Embryonic facial prominence (tissue), 1 donor: ENCODE data around the gene CACNA1F.
A peak's percentile ranks its signal among the peaks of the same experiment; 100 is the strongest.

Experiments used
- DNase-seq: peaks from one replicate; pipeline ENCODE4 v3.0.0-alpha.2; 2016; ENCODE audit errors: extremely low spot score

The CACNA1F gene

DNA sequence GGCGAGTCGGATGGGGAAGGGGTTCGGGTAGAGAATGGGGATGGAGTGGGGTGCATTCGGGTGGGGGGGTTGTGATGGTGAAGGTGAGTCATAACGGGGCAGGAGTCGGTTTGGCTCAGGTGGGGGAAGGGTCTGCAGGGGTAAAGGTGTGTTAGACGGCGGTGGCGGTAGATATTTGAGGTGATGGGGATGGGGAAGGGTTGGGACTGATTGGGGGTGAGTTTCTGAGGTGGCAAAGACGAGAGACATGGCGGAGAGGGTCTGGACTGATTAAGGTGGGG lies 33.9 kb downstream of the CACNA1F start:
- no peak for DNase-seq

DNA sequence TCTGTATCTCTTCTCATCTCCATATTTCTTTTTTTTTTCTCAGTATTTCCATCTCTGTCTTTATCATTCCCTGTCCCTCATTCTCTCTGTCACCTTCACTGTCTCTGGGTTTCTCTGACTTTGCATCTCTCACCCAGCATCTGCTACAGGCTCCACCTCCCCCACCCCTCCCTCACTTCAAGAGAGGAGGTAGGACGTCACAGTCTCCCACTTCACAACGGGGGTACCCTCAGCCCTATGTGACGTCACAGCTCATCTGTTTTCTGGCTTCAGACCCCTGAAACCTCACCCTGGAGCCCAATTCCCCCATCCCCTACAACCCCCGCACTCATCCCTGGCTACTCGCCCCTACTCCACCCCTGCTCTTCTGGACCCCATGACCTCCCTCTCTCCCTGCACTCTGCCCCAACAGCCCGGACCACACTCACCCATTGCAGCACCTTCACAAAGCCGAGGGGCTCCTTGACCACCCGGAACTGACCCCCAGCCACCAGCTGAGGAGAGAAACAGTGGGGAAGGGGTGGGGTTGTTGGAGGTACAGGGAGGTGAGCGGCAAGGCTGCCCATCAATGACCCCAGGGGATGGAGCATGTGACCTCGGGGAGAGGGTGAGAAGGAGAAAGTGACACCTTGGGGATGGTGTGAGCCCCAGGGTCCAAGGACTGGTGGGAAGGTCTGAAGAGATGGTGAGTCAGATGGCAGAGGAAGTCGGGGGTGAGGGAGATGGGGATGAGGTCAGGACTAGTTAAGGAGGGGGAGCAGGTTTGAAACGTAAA lies 34.4 kb downstream of the CACNA1F start:
- no peak for DNase-seq

DNA sequence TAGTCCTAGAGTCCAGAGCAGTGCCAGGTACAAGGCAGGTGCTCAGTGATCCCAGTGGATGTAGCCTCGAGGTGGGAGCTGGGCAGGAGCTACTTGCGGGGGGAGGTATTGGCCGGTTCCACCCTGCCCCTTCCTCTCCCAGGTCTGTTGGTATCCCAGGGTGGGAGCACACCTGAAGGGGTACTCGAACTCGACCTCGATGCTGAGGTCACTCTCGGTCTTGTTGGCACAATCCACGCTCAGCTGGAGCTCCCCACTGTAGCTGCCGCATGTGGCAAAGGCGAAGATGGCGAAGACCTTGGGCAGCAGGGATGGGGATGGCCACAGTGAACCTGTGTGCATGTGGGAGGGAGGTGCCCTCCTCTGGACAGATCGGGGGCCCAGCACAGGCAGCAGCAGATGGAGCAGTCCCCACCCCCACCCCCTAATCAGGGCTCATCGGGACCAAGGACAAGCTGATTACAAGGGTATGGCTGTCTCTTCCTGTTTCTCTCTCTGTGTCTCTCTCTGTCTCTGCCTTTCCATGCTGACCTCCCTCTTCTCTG lies 35.5 kb downstream of the CACNA1F start:
- no peak for DNase-seq

DNA sequence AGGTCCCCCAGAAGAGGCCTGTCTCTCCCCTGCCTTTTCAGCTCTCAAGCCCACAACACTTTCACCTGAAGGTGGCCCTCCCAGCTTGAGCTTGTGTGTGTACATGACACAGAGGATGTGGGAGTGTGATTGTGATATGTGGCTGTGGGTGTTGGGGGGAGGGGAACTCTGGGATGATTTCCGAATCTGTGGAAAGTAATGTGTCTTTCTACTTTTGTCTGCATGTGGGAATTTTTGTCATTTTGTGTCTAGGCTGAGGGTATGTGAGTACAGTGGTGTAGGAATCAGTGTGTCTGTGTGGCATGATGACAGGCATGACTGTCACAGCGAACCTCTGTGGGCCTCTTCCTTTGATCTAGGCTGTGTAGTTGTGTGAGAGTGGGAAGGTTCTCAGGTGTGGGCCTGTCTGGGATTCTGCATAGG lies 39.6 kb downstream of the CACNA1F start:
- DNase-seq = no peak

DNA sequence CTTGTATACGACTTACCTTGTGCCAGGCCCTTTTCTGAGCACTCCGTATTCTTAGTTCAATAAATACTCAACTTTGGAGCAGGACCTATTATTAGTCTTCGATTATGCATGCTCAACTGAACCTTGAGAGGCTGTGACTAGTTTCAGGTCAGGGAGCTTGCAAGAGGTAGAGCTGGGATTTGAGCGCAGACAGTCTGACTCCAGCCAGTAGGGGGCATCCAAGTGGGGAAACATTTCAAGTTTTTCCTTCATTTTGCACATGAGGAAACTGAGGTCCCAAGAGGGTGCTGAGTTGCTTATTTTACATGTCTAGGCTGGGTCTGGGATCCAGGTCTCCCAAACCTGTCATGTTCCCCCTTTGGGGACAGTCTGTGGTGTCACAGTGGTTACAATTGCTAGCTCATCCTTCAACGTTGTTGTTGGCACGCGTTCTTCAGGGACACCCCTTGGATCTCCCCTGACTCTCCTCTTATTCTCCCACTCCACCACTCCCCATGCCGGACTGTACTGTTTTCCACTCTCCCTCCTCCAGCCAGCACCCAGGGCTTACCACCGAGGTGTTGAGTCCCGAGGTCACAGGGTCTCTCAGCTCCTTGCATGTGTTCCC lies 40.3 kb downstream of the CACNA1F start:
- no peak for DNase-seq

DNA sequence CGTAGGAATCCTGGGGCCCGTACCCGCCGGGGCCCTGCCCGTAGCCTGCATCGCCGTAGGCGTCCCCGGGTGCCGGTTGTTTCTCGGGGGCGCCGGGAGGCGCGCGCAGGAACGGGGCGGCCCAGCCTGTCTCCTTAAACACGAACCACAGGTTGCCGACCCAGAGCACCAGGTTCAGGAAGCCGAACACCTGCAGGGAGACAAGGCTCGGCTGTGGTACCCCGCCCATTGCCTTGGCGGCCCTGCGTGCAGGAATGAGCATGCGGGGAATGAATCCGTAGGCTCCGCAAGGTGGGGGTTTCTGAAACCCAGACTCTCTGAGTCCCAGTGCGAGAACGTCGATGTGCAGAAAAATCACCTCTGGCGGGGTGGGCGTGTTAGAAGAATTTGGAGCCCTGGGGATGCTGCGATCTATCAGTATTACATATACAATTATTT lies 41.5 kb downstream of the CACNA1F start:
- no peak for DNase-seq

DNA sequence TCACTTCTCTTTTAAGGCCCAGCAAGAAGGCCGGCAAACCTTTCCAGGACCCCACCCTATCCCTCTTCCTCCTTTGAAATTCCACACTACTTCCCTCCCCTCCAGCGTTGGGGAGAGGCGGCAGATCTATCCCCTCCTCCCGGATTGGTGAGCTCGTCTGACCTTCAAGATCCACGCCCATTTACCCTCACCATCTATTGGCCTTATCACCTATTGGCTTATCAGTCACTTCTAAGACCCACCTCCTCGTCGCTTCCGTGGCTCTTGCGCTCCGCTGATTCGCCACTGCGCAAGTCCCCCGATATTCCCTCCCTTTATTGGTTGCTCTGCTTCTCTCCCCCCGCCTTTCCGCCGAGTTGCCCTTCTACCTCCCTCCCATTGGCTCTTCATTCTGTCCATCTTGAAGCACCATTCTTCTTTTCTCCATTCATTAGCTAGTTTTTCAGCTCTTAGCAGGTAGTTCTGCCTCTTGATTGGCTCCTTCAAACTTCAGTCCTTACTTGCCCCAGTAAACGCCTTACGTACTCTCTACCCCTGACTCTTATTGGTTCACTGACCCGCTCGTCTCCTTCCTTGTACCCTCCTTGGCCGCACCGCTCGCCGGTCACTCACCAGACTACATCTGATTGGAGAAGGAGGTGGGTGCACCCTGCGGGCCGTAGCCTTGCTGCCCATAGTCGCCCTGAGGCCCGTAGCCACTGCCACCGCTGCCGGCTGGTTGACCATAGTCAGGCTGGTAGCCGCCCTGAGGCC lies 42.1 kb downstream of the CACNA1F start:
- DNase-seq = peak; percentile 95

DNA sequence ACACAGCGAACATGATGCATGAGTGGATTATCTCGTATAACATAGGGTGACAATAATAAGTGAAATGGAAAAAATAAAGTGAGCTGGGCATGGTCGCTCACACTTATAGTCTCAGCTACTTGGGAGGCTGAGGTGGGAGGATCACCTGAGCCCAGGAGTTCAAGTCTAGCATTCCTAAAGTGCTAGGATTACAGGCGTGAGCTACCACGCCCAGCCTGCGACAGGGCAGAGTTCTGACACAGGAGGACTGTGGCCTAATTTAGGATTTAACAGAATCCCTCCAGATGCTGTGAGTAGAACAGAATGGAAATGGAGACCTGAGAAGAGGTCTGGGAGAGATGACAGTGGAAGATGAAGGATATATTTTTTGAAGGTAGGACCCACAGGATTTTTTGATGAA lies 43.5 kb downstream of the CACNA1F start:
- no peak for DNase-seq

DNA sequence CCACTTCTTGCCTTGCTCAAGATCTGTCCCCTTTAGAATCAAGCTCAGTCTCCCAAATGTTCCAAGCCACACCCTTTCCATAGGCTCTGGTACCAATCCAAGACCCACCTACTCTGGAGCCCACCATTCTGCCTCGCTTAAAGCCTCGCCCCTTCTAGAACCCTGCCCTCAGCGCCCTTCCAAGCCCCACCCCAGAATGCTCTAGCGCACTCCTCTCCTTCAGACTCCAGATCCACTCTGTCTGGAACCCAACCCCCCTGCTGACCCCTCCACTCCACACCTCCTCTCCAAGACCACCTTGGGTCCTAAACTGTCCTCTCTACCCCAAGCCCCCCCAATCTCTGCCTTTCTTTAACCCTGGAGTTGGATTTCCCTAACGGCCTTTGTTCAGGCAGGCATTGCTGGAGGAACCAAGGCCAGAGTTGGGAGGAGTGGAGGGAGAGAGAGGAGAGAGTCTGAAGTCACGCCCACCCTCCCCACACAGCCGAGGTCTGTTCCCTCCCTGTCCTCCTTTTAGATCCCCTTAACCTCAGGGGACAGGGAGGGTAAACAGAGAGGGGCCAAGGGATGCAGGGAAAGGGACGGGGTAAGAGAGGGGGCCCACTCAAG lies 44.6 kb downstream of the CACNA1F start:
- no peak for DNase-seq

DNA sequence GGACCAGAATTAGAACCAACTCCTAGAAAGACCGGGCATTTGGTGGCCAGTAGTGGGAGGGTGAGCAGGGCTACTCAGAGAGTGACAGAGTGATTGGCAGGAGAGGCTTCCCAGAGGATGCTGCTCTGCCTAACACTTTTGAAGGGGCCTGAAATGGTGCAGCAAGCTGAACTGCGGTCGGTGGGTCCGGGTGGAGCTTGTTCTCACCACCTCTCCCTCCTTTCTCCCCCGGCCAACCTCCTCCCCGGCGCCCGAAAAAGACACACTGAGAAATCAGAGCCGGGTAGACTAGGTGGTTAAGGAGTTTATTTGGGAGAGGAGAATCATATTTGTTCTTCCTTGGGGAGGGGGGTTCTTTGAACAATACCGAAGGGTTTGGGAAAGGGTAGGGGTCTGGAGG lies 45.6 kb downstream of the CACNA1F start:
- DNase-seq = no peak

DNA sequence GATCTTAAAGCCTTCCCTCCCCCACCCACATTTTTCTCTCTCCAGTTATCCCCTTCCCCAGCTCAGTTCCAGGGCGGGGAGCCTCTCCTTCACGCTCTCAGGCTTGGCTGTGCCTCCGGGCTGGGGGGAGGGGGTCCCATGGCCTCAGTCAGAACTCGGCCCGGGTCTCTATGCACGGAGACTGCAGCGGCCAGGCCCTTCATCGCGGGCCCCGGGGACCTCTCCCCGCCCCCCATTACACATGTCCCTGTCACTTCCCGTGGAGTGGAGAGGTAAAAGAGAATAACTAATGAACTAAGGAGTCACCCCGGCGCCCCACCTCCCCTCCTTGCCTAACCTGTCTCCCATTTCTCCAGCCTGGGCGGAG lies 46.1 kb downstream of the CACNA1F start:
- no peak for DNase-seq

DNA sequence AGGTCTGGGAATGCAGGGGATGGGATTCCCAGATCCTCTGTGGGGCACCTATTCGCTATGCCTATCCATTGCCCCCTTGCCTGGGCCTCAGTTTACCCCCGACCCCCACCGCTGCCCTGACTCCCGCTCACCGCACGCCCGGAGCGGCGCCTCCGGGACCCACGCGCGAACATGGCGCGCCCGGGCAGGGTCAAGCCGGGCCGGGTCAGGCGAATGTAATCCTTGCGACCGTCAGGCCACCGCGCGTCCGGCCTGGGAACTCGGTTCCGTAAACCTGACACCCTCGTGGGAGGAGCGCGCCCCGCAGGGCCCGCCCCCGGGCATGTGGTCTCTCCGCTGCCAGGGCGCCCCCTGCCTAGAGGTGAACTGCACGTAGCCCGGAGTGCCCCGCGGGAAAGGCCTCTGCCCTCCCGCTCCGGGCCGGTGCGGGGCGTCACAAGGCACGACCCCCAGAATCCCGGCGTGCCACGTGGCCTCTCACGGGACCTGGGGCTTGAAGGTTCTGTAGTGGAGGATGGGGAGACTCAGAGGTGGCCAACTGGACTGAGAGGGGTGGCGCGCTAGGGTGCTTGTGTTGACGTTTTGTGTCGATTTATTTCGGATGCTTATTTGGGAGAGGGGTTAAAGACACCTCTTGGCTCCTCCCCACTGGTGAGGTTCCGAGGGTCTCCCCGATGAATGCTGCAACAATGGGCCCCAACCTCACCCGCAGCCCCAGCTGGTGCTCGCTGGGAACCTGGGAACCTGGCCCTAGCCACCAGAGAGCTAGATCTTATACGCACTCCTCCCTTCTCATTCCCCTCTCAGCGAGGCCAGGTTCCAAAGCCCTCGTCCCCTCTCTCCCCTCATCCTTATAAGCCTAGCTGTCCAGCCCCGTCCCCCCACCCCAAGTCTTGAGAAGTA lies 46.8 kb downstream of the CACNA1F start, which contains the start of gene PRICKLE3:
PRICKLE3 (minus strand) TSS at position 249 of the 903 bp plus-strand sequence; CDS start at position 173, 76 bp downstream.
- DNase-seq = no peak

DNA sequence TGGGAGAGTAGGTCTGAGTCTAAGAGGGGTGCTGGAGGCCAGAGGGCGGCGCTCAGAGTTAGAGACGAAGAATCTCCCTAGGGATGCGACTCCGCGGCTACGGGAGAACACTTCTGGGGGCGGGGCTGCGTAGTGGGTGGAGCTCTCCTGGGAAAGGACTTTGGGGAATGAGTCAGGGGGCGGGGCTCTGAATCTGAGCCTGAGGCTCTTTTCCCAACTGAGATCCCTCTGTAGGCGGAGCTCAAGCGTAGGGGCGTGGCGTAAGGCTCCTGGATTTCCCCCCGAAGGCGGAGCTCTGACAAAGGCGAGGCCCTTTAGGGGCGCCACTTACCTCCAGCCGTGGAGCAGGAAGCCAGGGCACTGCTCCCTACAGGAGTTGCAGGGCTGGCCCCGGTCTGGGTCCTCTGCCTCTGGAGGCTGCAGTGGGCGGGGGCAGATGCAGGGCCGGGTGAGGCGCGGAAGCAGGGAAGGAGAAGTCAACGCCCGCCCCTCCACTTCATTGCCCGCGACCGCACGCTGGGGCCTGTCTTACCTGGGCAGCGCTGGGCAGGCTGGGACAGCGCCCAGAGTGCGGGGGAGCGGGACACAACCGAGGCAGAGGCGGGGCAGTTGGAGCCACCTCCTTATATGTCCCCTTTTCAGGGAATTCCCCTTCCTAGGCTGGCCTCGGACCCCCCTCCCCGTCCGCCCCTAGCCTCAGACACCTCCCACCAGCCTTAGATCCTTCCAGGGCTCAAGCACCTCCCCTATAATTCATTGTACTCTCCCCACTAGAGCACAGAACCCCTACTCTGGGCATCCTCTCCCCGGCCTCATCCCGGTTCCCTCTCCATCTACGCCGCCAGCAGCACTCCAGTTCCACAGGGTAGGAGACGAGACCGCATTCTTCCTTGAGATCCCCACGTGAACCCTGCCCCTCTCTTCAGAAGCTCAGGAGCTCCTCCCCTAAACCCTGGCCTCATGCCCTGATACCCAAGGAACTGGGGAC lies 48.6 kb downstream of the CACNA1F start:
- peak; percentile 46 for DNase-seq

DNA sequence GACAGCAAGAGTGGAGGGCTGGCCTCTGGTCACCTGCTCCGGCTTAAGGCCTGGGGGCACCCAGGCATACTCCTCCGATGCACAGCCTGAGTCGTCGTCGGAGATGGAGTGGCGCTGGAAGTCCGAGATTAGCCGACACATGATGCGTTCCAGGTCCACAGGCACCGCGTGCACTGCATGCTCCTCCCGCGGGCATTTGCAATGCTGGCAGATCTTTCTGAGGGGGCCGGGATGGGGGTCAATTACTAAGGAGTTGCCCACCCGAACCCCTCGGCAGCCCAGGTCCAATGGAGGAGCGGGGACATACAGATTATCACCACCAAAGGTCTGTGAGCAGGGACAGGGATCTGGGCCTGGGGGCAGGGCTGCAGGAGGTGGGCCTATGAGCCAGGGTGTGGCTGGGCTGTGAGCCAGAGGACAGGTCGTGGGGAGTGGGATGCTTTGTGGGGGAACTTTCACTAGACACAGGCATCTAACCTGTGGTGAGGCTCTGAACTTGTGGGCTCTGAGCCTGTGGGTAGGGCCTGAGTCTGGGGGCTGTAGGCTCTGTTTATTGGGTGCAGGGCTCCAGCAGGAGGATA lies 49.3 kb downstream of the CACNA1F start:
- DNase-seq = no peak

DNA sequence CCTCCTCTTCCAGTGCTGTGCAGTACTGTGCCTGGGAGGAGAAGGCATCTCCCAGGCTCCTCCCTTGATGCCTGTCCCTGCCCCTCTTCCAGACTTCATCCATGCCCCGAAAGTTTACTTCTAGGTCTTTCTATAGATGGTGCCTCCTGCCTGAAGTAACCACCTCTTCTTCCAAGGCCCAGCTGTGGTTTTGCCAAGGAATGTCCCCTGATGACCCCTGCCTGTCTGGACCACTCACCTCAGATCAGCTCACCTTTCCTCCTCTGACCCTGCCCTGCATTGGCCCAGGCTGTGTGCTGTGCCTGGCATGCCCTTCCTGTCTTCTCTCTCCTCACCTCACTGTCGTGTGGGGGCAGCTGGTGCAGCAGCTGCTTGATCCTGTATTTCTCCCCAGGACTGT lies 53.8 kb downstream of the CACNA1F start:
- no peak for DNase-seq

DNA sequence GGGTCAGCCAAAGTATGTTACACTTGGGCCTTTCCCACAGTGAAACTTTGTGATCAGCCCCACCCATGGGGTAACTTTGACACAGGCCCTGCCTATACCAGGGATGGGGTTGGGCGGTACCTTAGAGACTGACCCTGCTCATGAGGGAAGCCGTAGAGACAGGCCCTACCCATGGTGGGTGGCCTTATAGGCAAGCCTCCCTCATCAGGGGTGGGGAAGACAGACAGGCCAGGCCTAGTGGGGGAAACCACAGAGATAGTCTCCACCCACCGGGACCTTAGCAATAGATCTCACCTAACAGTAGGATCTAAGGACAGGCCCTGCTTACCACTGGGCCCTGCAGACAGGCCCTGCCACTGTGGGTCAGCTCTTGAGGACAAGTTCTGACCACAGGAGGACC lies 54.6 kb downstream of the CACNA1F start:
- no peak for DNase-seq

DNA sequence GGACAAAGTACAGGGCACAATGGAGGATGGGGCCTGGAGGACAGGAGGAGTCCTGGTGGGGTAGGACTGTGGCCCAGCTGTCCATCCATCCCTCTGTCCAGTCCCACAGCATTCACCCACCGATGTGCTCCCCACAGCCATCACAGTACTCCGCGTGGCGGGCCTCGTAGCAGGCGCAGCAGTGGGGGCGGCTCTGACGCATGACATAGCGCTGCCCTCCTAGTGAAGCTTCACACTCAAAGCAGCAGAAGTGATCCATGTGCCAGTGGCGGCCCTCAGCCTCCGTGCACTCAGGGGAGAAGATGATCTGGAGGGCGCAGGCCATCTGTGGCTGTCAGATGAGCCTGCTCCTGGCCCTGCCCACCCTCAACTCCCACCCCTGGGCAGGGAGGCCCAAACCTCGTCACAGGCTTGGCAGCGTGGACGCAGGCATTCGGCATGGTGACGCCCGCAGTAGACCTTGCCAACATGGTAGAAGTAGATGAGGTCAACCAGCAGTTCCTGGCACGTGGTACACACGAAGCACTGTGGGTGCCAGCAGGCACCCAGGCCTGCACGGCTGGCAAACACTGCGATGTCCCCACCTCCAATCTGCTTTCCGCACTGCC lies 55.2 kb downstream of the CACNA1F start:
- no peak for DNase-seq

DNA sequence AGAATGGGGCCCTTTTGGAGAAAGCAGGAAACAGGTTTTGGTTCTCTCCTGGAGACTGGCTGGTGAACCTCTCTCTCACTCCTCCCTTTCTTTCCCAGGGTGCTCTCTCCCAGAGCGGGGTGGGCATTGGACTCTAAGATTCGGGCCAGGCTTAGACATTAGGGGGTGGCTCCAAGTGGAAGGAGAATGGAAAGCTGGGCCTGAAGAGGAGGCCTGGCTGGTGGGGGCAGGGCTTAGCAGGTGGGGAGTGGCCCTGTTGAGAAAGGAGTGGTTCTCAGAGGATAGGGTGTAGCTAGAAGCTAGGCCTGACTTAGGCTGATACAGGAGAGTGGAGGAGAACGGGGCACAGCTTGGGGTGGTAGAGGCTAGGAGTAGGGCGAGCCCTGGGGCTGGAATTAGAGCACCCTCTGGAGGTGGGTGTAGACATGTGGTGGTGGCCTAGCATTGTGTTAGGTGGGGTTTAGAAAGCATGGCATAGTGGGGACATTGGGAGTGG lies 55.8 kb downstream of the CACNA1F start:
- DNase-seq = no peak
